IPS-18c (cell line): Measurements from ENCODE around the gene TRAK1.

Experiments
- H3K4me3 ChIP-seq: 2 replicates; pipeline ENCODE4 v1.7.0; 2013; ENCODE audit warnings: low read depth, mild to moderate bottlenecking, low read length, moderate library complexity; ENCODE audit not compliant: insufficient read depth
- H3K9me3 ChIP-seq: one replicate; pipeline ENCODE4 v1.6.1; 2013; ENCODE audit warnings: mild to moderate bottlenecking, low read length, moderate library complexity; ENCODE audit not compliant: control insufficient read depth, insufficient read depth

Gene TRAK1

DNA sequence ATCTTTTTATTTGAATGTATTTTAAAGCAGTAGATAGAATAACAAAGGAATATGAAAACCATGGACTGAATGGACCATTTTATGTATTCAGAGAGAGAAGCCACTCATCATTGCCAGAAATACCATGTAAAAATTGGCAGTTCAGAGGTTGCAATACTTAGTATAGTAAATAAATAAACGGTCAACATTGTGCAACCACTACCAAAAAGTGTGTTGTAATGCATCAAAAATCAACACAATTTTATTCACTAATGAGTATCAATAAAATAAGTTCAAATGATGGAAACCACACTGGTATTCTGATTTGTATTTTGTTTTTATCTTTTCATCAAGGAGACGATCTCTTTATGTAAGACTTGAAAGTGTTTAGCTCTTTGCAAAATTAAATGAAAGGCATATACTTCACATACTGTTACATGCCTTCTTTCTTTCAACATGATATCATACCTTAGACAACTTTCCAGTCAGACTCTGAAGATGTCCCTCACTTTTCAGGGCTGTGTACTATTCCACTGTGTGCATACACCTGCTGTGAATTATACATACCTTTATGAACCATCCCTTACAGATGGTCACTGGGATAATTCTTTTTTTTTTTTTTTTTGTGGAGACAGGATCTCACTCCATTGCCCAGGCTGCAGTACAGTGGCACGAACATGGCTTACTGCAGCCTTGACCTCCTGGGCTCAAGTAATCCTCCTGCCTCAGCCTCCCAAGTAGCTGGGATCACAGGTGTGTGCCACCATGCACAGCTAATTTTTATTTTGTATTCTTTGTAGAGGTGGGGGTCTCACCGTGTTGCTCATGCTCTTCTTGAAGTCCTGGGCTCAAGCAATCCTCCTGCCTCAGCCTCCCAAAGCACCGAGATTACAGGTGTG lies 134.6 kb downstream of the TRAK1 start:
- Histone ChIP-seq H3K4me3 (no peak overlapping the region), H3K9me3 (no peaks in the 10 kb centered on the region)

DNA sequence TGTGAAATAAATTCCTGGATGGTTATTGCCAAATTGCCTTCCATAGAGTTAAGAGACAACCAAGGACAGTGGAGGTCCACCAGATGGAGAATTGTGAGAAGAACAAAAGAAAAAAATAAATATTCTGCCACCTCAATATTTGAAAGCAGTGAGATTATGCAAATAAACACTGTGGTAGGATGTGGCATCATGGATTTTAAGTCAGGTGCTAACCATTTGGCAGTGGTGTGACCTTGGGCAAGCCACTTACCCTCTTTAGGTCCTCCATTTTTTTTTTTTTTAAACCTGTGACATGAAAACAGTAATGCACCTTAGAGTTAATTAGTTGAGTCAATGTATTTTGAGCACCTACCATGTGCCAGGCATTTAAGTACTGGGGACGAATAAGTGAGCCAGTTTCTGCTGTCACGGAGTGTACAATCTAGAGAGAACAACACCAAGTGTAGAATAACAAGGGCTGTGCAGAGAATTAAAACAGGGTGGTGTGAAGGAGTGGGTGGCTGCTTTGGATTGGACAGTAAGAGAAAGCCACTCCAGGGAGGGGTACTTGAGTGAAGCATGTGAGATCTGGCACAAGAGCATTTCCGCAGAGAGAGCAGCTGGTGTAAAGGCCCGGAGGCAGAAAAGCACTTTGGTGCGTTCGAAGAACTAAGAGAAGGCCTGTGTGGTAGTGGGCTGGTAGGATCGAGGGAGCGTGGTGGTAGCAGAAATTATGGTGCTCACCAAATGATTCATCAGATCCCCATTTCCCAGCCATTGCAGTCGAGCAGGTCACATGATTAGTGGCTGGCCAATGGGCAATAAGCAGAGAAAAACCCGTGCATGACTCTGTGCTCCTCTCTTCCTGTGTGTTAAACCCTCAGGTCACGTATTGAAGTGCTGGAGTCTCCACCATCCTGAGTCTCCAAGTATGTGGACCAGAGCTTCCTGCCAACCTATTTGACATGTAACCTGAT lies 135.6 kb downstream of the TRAK1 start:
- Histone ChIP-seq H3K9me3 (no peaks in the 10 kb centered on the region), H3K4me3 (no peak overlapping the region)

DNA sequence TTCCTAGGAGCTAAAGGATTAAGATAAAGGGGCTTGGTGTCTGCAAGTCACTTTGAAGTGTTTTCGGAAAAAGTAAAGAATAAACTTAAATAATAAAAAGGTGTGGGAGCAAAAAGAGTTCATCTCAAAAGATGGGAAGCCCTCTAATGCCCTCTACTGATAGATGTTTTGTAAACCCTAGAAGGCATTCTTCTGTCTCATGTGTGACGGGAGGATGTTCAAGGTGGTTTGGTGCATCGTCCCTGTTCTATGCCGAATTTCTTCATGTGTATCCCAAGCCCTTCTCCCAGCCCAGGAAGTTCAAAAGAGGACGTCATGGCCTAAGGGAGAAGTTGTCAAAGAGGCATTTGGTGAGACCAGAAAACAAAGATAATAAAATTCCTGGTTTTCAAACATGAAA lies 137.6 kb downstream of the TRAK1 start:
- Histone ChIP-seq H3K4me3 (no peak overlapping the region), H3K9me3 (no peaks in the 10 kb centered on the region)

DNA sequence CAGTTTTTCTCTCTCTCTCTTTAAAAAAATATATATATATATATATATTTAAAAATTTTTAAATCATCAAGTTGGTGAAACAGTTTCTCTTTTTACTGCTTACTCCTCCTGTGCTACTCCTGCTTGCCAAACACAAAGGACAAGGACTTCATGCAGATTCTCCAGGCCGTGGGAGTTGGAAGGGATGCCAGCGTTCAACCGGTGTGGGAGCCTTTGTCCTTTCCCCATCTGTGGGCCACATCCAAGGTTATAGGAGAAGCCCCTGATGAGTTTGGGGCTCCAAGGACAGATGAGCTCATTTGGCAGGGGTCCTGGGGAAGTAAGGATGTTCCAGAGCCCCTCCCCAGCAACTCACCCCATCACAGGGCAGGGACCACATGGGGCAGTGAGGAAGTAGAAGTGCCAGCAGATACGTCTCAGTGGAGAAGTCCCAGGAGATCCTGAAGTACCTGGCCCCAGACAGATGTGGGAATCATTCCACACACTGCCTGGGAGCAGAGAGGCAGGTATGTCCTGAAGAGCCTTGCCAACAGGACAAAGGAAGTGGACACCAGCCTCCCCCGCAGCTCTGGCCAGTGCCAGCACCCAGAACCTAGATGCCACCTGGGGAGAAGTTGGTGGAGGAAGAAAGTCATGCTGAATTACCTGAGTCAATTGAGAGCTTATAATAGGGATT lies 138.2 kb downstream of the TRAK1 start:
- no peak overlapping the region for H3K4me3 ChIP-seq
- no peaks in the 10 kb centered on the region for H3K9me3 ChIP-seq

DNA sequence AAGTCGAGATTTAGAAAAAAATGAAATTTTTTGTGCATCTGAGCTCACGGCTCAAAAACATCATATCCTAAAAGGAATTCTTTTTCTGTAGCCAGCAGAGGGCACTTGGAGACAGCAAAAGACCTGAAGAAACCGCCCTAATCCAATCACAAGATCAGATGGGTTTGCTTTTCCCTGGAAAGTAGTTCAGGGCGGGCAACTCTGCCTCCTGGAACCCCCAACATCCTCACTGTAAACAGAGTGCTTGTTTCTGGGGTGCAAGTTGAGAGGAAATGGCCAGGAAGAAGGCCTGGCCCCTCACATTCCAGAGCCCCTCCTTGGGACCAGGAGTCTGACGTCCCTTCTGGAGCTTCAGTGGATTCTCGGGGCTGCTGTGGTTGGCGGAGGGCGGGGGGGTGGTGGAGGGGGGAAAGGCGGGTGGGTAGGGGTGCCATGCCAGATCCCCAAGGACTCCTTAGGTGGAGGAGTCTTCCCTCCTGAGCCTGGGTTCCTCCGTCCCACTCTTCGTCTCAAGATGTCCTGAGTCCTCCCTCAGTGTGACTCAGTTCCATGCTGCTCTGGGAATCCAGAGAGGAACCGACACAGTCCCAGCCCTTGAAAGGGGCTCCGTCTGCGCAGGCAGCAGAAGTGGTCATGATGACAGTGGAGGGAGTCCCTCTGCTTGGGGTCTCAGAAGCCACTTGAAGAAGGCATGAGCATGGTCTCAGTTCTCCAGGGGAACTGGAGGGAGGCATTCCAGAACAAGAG lies 139.0 kb downstream of the TRAK1 start:
- Histone ChIP-seq H3K4me3 (no peak overlapping the region), H3K9me3 (no peaks in the 10 kb centered on the region)

DNA sequence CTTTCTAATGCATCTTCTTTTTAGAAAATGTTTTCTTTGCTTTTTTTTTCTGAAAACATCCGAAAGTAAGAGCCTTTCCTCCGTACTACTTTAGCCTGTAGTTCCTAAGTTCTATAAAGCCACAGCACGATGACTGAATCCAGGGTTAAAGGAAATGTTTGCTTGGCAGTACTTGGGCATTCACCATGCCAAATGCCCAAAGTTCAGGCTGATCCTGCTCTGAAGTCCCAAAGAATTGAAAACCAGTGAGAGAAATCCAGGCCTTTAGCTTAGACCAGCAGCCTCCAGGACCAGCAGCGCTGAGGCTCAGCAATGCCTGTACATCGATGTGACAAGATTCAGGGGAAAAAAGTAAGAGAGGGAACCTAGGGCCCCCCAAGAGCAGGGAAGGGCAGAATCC lies 139.7 kb downstream of the TRAK1 start:
- H3K9me3 ChIP-seq: no peaks in the 10 kb centered on the region

DNA sequence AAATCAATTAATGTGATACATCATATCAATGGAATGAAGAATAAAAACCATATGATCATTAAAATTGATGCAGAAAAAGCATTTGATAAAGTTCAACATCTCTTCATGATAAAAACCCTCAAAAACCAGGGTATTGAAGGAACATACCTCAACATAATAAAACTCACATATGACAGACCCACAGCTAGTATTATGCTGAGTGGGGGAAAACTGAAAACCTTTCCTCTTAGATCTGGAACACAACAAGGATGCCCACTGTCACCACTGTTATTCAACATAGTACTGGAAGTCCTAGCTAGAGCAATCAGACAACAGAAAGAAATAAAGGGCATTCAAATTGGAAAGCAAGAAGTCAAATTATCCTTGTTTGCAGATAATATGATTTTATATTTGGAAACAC lies 144.4 kb downstream of the TRAK1 start:
- no peak overlapping the region for H3K4me3 ChIP-seq

More for the DNA sequence above, 139.7 kb downstream of the TRAK1 start:
- no peak overlapping the region for H3K4me3 ChIP-seq

DNA sequence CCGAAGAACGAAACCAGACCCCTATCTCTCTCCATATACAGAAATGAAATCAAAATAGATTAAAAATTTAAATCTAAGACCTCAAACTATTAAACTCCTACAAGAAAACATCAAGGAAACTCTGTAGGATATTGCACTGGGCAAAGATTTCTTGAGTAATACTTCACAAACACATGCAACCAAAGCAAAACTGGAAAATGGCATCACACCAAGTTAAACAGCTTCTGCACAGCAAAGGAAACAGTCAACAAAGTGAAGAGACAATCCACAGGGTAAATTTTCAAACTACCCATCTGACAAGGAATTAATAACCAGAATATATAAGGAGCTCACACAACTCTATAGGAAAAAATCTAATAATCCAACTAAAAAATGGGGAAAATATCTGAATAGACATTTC lies 145.5 kb downstream of the TRAK1 start:
- Histone ChIP-seq H3K9me3 (peaks cover 5% of the 10 kb centered on the region), H3K4me3 (no peak overlapping the region)

More for the DNA sequence above, 144.4 kb downstream of the TRAK1 start:
- H3K9me3 ChIP-seq: peaks cover 5% of the 10 kb centered on the region

DNA sequence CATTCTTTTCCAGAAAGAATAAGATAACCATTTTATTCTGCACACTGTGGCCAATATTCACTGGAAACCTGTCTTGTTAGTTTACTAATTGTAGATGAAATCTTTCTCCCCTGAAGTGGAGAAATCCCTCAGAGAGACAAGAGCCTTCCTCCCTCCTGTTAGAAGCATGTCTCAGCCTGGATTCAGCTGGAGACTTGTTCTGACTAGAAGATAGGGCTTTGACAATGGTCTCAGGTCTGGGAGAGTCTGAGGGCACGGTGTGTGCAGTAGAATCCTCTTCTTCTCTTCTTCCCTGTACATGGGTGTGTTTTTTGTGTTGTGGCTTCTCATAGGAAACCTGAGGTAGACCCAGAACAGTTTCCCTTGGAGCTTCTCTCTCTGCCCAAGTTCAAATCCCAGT lies 154.9 kb downstream of the TRAK1 start:
- no peaks in the 10 kb centered on the region for H3K9me3 ChIP-seq
- no peak overlapping the region for H3K4me3 ChIP-seq

DNA sequence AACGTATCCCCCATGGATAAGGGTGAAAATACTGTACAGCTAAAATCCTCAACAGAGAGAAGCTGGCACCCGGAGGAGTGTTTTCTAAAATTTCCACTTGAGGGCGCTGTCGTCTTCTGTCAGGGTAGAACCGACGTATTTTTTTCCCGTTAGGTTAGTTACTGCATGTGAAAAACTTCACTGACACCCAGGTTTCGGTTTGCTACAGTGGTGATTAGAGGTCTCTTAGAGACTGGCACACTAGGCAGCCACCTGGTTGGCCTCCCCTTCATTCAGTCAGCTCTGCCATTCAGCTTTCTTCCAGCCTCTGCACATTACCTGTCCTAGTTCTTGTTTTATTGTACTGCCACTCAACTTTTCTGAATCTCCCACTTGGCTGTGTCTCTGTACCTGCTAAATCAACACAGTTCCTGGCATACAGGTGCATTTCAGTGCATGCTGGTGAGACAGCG lies 156.4 kb downstream of the TRAK1 start:
- no peak overlapping the region for H3K4me3 ChIP-seq
- no peaks in the 10 kb centered on the region for H3K9me3 ChIP-seq

DNA sequence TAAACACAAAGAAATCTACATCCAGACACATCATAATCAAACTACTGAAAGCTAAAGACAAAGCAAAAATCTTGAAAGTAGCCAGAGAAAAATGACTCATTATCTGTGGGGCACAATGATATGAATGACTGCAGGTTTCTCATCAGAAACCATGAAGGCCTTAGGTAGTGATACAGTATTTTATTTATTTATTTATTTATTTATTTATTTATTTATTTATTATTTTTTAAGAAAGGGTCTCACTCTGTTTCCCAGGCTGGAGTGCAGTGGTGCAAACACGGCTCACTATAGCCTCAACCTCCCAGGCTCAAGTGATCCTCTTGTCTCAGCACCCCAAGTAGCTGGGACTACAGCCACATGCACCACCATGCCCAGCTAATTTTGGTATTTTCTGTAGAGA lies 159.6 kb downstream of the TRAK1 start:
- H3K9me3 ChIP-seq: no peaks in the 10 kb centered on the region

DNA sequence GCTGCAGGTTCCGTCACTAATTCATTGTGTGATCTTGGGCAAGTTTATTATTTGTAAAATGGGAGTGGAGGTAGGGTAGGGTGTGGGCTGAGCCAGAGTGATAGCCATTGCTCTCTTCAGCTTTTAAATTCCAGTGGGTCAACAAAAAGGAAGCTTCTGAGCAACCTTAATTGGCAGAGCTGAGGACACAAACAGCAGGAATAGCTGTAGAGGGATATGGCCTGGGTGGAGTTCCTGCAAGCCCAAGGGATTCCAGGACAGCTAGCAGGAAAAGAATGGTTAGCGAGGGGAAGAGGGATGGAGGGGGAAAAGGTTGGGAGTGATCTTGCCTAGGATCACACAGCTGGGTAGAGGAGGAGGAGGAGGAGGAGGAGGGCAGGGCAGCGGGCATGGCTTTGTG lies 163.4 kb downstream of the TRAK1 start:
- H3K4me3 ChIP-seq: no peak overlapping the region
- H3K9me3 ChIP-seq: no peaks in the 10 kb centered on the region

More for the DNA sequence above, 159.6 kb downstream of the TRAK1 start:
- no peak overlapping the region for H3K4me3 ChIP-seq

DNA sequence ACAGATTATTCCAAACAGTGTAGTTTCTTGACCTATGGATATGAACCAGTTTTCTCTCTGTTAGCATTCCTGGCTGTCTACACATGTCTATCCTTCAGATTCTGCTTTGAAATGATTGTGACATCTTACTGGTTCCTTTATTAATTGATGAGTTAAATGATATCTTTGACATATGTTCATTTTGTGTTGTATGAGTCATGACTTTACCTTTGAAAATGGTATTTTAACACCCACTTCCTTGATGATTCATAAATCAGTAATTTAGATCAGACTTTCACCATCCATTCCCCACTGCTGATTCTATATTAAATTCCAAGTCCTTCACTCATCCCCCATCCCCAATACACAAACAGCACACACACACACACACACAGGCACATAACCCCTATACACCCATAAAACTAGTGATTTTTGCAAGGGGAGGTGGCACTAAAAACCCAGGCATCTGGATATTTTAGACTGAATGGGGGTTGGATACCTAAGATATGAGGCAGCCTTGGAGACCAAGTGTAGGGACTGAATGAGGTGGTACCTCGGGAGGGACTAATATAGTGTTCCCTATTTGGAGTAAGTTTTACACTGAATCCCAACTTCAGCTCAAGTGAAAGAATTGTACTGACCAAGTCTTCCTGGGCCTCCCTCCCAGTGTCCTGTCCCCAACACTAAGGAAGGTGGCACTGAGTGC lies 165.1 kb downstream of the TRAK1 start:
- no peaks in the 10 kb centered on the region for H3K9me3 ChIP-seq
- H3K4me3 ChIP-seq: no peak overlapping the region

DNA sequence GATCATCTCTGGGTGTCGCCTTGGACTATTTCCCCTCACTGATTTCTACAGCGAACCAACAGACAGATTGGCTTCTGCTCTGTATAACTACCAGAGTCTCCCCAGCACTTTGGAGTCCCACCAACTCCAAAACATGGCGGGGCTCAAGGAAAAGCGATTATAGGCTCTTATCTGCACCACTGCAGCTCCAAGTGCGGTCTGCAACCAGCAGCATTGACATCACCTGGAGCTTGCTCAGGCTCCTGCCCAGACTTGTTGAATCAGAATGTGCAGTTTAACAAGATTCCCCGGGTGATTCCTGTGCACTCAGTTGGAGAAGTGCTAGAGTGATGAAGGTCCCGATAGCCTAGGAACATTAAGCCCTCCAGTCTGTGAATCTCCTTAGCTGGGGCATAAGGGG lies 165.8 kb downstream of the TRAK1 start:
- H3K4me3 ChIP-seq: no peak overlapping the region

DNA sequence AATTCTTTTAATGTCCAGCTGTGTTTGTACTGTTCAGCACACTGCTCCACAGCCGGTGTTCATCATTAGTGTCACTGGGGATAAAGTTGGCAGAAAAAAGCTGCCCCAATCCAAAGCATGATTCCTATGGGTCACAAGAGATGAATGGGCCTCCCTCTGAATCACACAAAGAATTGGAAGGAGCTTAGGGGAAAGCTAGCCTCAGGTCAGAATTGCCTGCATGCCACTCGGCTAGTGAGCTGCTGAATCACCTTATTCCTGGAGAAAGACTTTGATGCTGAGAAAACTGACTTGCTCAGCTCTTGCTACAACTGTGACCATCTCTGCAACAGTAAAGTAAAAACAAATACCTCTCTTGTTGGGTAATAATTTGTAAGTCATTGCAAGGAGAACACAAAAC lies 171.4 kb downstream of the TRAK1 start:
- H3K4me3 ChIP-seq: no peak overlapping the region
- no peaks in the 10 kb centered on the region for H3K9me3 ChIP-seq

More for the DNA sequence above, 165.8 kb downstream of the TRAK1 start:
- H3K9me3 ChIP-seq: no peaks in the 10 kb centered on the region
